ENCODE measurements around the gene OR6Y1.

Gene OR6Y1

DNA sequence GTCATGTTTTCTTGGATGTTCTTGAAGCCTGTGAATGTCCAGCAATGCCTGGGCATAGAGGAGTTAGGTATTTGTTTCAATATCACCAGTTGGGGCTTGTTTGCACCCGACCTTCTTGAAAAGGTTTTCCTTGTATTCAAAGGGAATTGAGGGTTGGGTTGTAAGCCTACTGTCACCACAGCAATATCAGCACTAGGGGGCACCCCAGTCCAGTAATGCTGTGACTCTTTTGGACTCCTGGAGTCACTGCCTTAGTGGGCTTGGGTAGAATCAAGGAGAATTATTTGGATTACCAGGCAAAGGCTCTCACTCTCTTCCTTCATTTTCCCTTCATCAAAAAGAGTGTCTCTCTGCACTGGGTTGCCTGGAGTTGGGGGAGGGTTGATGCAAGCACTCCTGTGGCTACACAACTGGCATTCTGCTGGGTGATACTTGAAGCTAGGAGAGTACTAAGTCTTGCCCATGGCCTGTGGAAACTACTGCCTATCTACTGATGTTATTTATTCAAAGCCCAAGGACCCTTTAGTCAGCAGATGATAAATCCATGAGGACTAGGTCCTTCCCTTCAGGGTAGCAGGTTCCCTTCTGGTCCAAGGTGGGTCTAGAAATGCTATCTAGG lies 47.7 kb downstream of the OR6Y1 start:
- DNase-seq (ENCODE audit: extremely low read depth in 1 of 2, low read depth in 1 of 2): peak in 1 of 2 donors; percentile 11

- DNase-seq (ENCODE audit: extremely low read depth in 1 of 2, low read depth in 1 of 2): no peak
Measured at GRCh38 chr1:158496374-158496773, 57.8 kb downstream of the OR6Y1 start.

DNA sequence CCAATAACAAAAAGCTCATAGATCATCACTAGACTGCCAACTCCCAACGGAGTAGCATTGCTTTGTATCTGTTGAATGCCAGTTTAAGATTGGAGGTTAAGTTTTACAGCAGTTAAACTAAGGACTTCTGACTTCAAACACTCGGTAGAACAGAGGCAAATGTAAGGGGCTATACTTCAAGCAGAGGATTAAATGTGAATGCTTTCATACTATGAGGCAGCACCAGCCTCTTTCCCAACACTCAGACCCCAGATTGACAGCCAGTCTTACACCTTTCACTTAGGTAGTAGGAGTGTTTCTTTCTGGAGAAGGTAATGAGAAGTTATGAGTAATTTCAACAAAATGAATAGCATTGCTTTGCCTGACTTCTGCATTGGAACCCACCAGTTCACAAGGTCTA lies 59.4 kb downstream of the OR6Y1 start:
- no peak for DNase-seq (ENCODE audit: extremely low read depth in 1 of 2, low read depth in 1 of 2)

All from activated CD8-positive, alpha-beta memory T cell treated with anti-CD3 and anti-CD28 coated beads for 1 hour (primary cell).